ENCODE results near the gene SNPH. TPM values are rescaled to one million over a fixed set of nuclear protein-coding genes. Genes with fewer than 3 reads are reported as not detected.

Gene SNPH
- total RNA-seq, 4 donors from 2014 or later = 9.3 to 16.2 (median 13.6) TPM

GRCh38 chr20:1298888-1299511, 32.9 kb downstream of the SNPH start:
- no peak overlapping the region for H3K4me3 ChIP-seq (replicated peaks in 1 of 3)
- intact Hi-C loops (cut with DNase I) = no loop called here
- no peaks in the 10 kb centered on the region for H3K27me3 ChIP-seq
- H3K9me3 ChIP-seq = no peaks in the 10 kb centered on the region
- TF ChIP-seq POLR2A (IDR thresholded peaks at IDR 0.05) = no peak
- DNase-seq = peak in 1 of 2 donors; percentile 18
- WGBS, 2 donors = 64 to 67% methylated on average over 10 of the region's 10 CpGs
- H3K36me3 ChIP-seq = no peaks in the 10 kb centered on the region
- H3K27ac ChIP-seq = peak overlapping the region in 1 of 3 donors; percentile 40
- peaks cover 10 to 23% of the 10 kb centered on the region in 2 donors for H3K4me1 ChIP-seq

GRCh38 chr20:1299522-1299921, 33.4 kb downstream of the SNPH start:
- TF ChIP-seq POLR2A (IDR thresholded peaks at IDR 0.05) (no peak), CTCF (IDR thresholded peaks at IDR 0.05) (peak in 3 of 6 experiments; percentile 14 to 20 (median 14))
- Histone ChIP-seq H3K4me1 (peaks cover 10 to 24% of the 10 kb centered on the region in 2 donors), H3K27me3 (no peaks in the 10 kb centered on the region), H3K36me3 (no peaks in the 10 kb centered on the region), H3K9me3 (no peaks in the 10 kb centered on the region), H3K27ac (peak overlapping the region in 1 of 3 donors; percentile 40), H3K4me3 (replicated peaks in 1 of 3) (no peak overlapping the region)
- intact Hi-C loops (cut with DNase I) = no loop called here
- peak; percentile 25 to 26 for DNase-seq
- 72 to 88% methylated on average over 9 of the region's 9 CpGs for WGBS, 2 donors

GRCh38 chr20:1300083-1300840, 34.2 kb downstream of the SNPH start:
- Histone ChIP-seq H3K27ac (no peak overlapping the region), H3K4me1 (peaks cover 10 to 24% of the 10 kb centered on the region in 2 donors), H3K27me3 (no peaks in the 10 kb centered on the region), H3K36me3 (peaks cover 0 to 2% of the 10 kb centered on the region in 2 donors), H3K9me3 (no peaks in the 10 kb centered on the region), H3K4me3 (replicated peaks in 1 of 3) (no peak overlapping the region)
- no peak for TF ChIP-seq POLR2A (IDR thresholded peaks at IDR 0.05)
- no peak for TF ChIP-seq CTCF (IDR thresholded peaks at IDR 0.05)
- no peak for DNase-seq
- 88 to 91% methylated on average over 10 to 17 of the region's 18 CpGs for WGBS, 2 donors
- intact Hi-C loops (cut with DNase I) = no loop called here

GRCh38 chr20:1301031-1301529, 35.0 kb downstream of the SNPH start:
- intact Hi-C loops (cut with DNase I) = no loop called here
- H3K4me3 ChIP-seq (replicated peaks in 1 of 3) = no peak overlapping the region
- no peaks in the 10 kb centered on the region for H3K9me3 ChIP-seq
- H3K36me3 ChIP-seq = peaks cover 0 to 5% of the 10 kb centered on the region in 2 donors
- WGBS, 2 donors = 66 to 67% methylated on average over 9 of the region's 9 CpGs
- TF ChIP-seq CTCF (IDR thresholded peaks at IDR 0.05) (no peak), POLR2A (IDR thresholded peaks at IDR 0.05) (no peak)
- peaks cover 10 to 24% of the 10 kb centered on the region in 2 donors for H3K4me1 ChIP-seq
- no peaks in the 10 kb centered on the region for H3K27me3 ChIP-seq
- no peak overlapping the region for H3K27ac ChIP-seq
- DNase-seq = no peak

- intact Hi-C loops (cut with DNase I) = no loop called here
- no peak overlapping the region for H3K4me3 ChIP-seq (replicated peaks in 1 of 3)
- TF ChIP-seq CTCF (IDR thresholded peaks at IDR 0.05) (no peak), POLR2A (IDR thresholded peaks at IDR 0.05) (no peak)
- no peaks in the 10 kb centered on the region for H3K9me3 ChIP-seq
- 38 to 47% methylated on average over 12 of the region's 12 CpGs for WGBS, 2 donors
- H3K36me3 ChIP-seq = peaks cover 0 to 5% of the 10 kb centered on the region in 2 donors
- peak overlapping the region; percentile 64 to 85 (median 68) for H3K27ac ChIP-seq
- H3K27me3 ChIP-seq = no peaks in the 10 kb centered on the region
- H3K4me1 ChIP-seq = peaks cover 10 to 24% of the 10 kb centered on the region in 2 donors
- DNase-seq = peak; percentile 95 to 96
Measured at GRCh38 chr20:1302685-1303541, 36.8 kb downstream of the SNPH start.
